HG02884 (cell line): ENCODE measurements around the gene CNNM2.
"Not testable (repeated sequence)": the region's sequence is repeated elsewhere in the genome, so short reads cannot be mapped to it uniquely, and the experiment has no call there.

Source experiments
- ATAC-seq: cut with Tn5 transposase; IDR thresholded peaks from one replicate; pipeline ENCODE4 v1.9.1; 2021; ENCODE audit warnings: mild to moderate bottlenecking, moderate library complexity; ENCODE audit not compliant: unreplicated experiment

The CNNM2 gene

GRCh38 chr10:102923601-102924000 lies 5.5 kb downstream of the CNNM2 start:
- no peak for ATAC-seq

- ATAC-seq = no peak
These were observed 8.7 kb downstream of the CNNM2 start for GRCh38 chr10:102926842-102927241.

- ATAC-seq = no peak
These were observed 9.4 kb downstream of the CNNM2 start for GRCh38 chr10:102927311-102928010.

GRCh38 chr10:102928442-102928841 lies 10.3 kb downstream of the CNNM2 start:
- ATAC-seq = not testable (repeated sequence)

- no peak for ATAC-seq
These were observed 12.6 kb downstream of the CNNM2 start for GRCh38 chr10:102930720-102931119.

GRCh38 chr10:102931643-102932042 lies 13.5 kb downstream of the CNNM2 start:
- ATAC-seq = no peak

- ATAC-seq = no peak
These were observed 17.4 kb downstream of the CNNM2 start for GRCh38 chr10:102935505-102935904.

- ATAC-seq = no peak
These were observed 18.0 kb downstream of the CNNM2 start for GRCh38 chr10:102935939-102936605.

- ATAC-seq = no peak
These were observed 23.3 kb downstream of the CNNM2 start for GRCh38 chr10:102941401-102941800.

- ATAC-seq = no peak
These were observed 27.4 kb downstream of the CNNM2 start for GRCh38 chr10:102945449-102945848.

GRCh38 chr10:102945962-102946361 lies 27.9 kb downstream of the CNNM2 start:
- no peak for ATAC-seq

GRCh38 chr10:102946992-102947391 lies 28.9 kb downstream of the CNNM2 start:
- no peak for ATAC-seq

- ATAC-seq = no peak
These were observed 30.1 kb downstream of the CNNM2 start for GRCh38 chr10:102948176-102948575.

- no peak for ATAC-seq
These were observed 30.7 kb downstream of the CNNM2 start for GRCh38 chr10:102948786-102949185.

GRCh38 chr10:102949916-102950315 lies 31.8 kb downstream of the CNNM2 start:
- no peak for ATAC-seq

- ATAC-seq = no peak
These were observed 33.2 kb downstream of the CNNM2 start for GRCh38 chr10:102951316-102951715.

GRCh38 chr10:102959360-102959759 lies 41.3 kb downstream of the CNNM2 start:
- no peak for ATAC-seq

- no peak for ATAC-seq
These were observed 42.1 kb downstream of the CNNM2 start for GRCh38 chr10:102960157-102960556.

- no peak for ATAC-seq
These were observed 44.2 kb downstream of the CNNM2 start for GRCh38 chr10:102962267-102962666.

GRCh38 chr10:102962951-102963755 lies 45.1 kb downstream of the CNNM2 start:
- ATAC-seq = no peak

GRCh38 chr10:102963756-102964025 lies 45.6 kb downstream of the CNNM2 start:
- no peak for ATAC-seq

GRCh38 chr10:102964064-102964463 lies 46.0 kb downstream of the CNNM2 start:
- not testable (repeated sequence) for ATAC-seq
